Measurements from ENCODE around the gene PLCB4. TPM values are rescaled to one million over a fixed set of nuclear protein-coding genes. Genes with fewer than 3 reads are reported as not detected.

PLCB4 gene
- total and polyA plus RNA-seq, 7 donors: 0.90 to 6.7 (median 2.1) TPM

GRCh38 chr20:9474835-9475415 is 406.0 kb downstream of the PLCB4 start:
- ATAC-seq (no peak), DNase-seq (no peak)
- intact Hi-C loops (cut with DNase I): no loop called here
- H3K4me3 ChIP-seq: no peak overlapping the region
- H3K27ac ChIP-seq: no peak overlapping the region
- H3K36me3 ChIP-seq (ENCODE audit: insufficient read depth in 1 of 2, low read depth in 1 of 2): peaks cover 0 to 7% of the 10 kb centered on the region in 2 donors
- H3K27me3 ChIP-seq (ENCODE audit: insufficient read depth in 3 of 3, low read length in 2 of 3): no peaks in the 10 kb centered on the region
- WGBS, 3 donors: 93 to 97% (median 97%) methylated on average over 2 of the region's 2 CpGs
- no peak for TF ChIP-seq CTCF (IDR thresholded peaks at IDR 0.05)
- H3K9me3 ChIP-seq: no peaks in the 10 kb centered on the region
- H3K4me1 ChIP-seq: no peaks in the 10 kb centered on the region

- intact Hi-C loops (cut with DNase I): no loop called here
- H3K36me3 ChIP-seq (ENCODE audit: insufficient read depth in 1 of 2, low read depth in 1 of 2): peaks cover 0 to 7% of the 10 kb centered on the region in 2 donors
- TF ChIP-seq CTCF (IDR thresholded peaks at IDR 0.05): no peak
- no peak overlapping the region for H3K27ac ChIP-seq
- ATAC-seq (no peak), DNase-seq (no peak)
- no peaks in the 10 kb centered on the region for H3K4me1 ChIP-seq
- no peaks in the 10 kb centered on the region for H3K9me3 ChIP-seq
- no peaks in the 10 kb centered on the region for H3K27me3 ChIP-seq (ENCODE audit: insufficient read depth in 3 of 3, low read length in 2 of 3)
- H3K4me3 ChIP-seq: no peak overlapping the region
Measured at GRCh38 chr20:9475456-9475855, 406.6 kb downstream of the PLCB4 start.

GRCh38 chr20:9476174-9476573 is 407.3 kb downstream of the PLCB4 start:
- H3K4me3 ChIP-seq: no peak overlapping the region
- ATAC-seq (no peak), DNase-seq (no peak)
- H3K4me1 ChIP-seq: no peaks in the 10 kb centered on the region
- H3K9me3 ChIP-seq: no peaks in the 10 kb centered on the region
- no peak overlapping the region for H3K27ac ChIP-seq
- no peak for TF ChIP-seq CTCF (IDR thresholded peaks at IDR 0.05)
- intact Hi-C loops (cut with DNase I): no loop called here
- WGBS, 3 donors: 69 to 94% (median 70%) methylated on average over 4 of the region's 4 CpGs
- peaks cover 0 to 7% of the 10 kb centered on the region in 2 donors for H3K36me3 ChIP-seq (ENCODE audit: insufficient read depth in 1 of 2, low read depth in 1 of 2)
- no peaks in the 10 kb centered on the region for H3K27me3 ChIP-seq (ENCODE audit: insufficient read depth in 3 of 3, low read length in 2 of 3)

- Histone ChIP-seq H3K4me3 (no peak overlapping the region), H3K27me3 (ENCODE audit: insufficient read depth in 3 of 3, low read length in 2 of 3) (no peaks in the 10 kb centered on the region), H3K4me1 (no peaks in the 10 kb centered on the region), H3K27ac (no peak overlapping the region), H3K36me3 (ENCODE audit: insufficient read depth in 1 of 2, low read depth in 1 of 2) (peaks cover 0 to 7% of the 10 kb centered on the region in 2 donors), H3K9me3 (no peaks in the 10 kb centered on the region)
- DNase-seq (no peak), ATAC-seq (no peak)
- WGBS, 3 donors: 87 to 91% (median 88%) methylated on average over 7 of the region's 7 CpGs
- no peak for TF ChIP-seq CTCF (IDR thresholded peaks at IDR 0.05)
- intact Hi-C loops (cut with DNase I): no loop called here
Measured at GRCh38 chr20:9476637-9477036, 407.8 kb downstream of the PLCB4 start.

GRCh38 chr20:9478771-9479170 is 409.9 kb downstream of the PLCB4 start:
- Histone ChIP-seq H3K4me1 (no peaks in the 10 kb centered on the region), H3K27ac (no peak overlapping the region), H3K9me3 (no peaks in the 10 kb centered on the region), H3K27me3 (ENCODE audit: insufficient read depth in 3 of 3, low read length in 2 of 3) (no peaks in the 10 kb centered on the region), H3K4me3 (no peak overlapping the region), H3K36me3 (ENCODE audit: insufficient read depth in 1 of 2, low read depth in 1 of 2) (peaks cover 0 to 7% of the 10 kb centered on the region in 2 donors)
- ATAC-seq (no peak), DNase-seq (no peak)
- intact Hi-C loops (cut with DNase I): no loop called here
- WGBS, 3 donors: 82 to 89% (median 83%) methylated on average over 4 of the region's 4 CpGs
- no peak for TF ChIP-seq CTCF (IDR thresholded peaks at IDR 0.05)

All from psoas muscle (tissue), 8 donors.